ENCODE measurements around the gene REG1B. TPM values are rescaled to one million over a fixed set of nuclear protein-coding genes. Genes with fewer than 3 reads are reported as not detected.

REG1B gene
- total and polyA plus RNA-seq, 4 donors, result 0.56 to 4.0 (median 0.75) TPM; not detected in 1

DNA sequence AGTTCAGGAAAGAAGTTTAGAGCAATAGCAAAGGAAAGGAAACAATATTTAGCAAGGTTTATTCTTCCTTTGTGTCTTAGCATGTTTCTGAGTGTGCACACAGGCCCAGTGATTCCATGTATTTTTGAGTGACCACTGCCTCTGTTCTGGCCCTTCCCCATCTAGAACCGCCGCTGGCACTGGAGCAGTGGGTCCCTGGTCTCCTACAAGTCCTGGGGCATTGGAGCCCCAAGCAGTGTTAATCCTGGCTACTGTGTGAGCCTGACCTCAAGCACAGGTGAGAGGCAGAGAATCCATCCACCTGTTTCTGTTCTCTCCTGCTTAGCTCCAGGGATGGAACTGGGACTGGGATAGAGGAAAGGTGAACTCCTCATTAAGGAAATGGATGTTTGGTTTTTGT, 34.9 kb upstream of the REG1B start:
- TF ChIP-seq, protein P1, sequence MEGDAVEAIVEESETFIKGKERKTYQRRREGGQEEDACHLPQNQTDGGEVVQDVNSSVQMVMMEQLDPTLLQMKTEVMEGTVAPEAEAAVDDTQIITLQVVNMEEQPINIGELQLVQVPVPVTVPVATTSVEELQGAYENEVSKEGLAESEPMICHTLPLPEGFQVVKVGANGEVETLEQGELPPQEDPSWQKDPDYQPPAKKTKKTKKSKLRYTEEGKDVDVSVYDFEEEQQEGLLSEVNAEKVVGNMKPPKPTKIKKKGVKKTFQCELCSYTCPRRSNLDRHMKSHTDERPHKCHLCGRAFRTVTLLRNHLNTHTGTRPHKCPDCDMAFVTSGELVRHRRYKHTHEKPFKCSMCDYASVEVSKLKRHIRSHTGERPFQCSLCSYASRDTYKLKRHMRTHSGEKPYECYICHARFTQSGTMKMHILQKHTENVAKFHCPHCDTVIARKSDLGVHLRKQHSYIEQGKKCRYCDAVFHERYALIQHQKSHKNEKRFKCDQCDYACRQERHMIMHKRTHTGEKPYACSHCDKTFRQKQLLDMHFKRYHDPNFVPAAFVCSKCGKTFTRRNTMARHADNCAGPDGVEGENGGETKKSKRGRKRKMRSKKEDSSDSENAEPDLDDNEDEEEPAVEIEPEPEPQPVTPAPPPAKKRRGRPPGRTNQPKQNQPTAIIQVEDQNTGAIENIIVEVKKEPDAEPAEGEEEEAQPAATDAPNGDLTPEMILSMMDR (IDR thresholded peaks at IDR 0.05; ENCODE audit: control extremely low read depth, extremely low read depth), result no peak

GRCh38 chr2:79120194-79120713, 32.5 kb upstream of the REG1B start, which contains the start of gene REG1A:
Gene REG1A (plus strand): TSS chr2:79120488. CDS start chr2:79120862, 374 bp downstream.
- Histone ChIP-seq H3K27ac (ENCODE audit: low read depth in 1 of 2, low read length in 1 of 2) (no peak within 1 kb of the TSS), H3K9me3 (ENCODE audit: control insufficient read depth in 4 of 4, insufficient read depth in 3 of 4, low read length in 3 of 4) (peaks cover 0 to 2% (median 0%) of the 10 kb centered on the region in 4 donors), H3K4me3 (no peak within 1 kb of the TSS), H3K9ac (ENCODE audit: insufficient read depth in 1 of 2, low read length in 2 of 2) (no peak within 1 kb of the TSS), H3K4me1 (ENCODE audit: control insufficient read depth in 5 of 5, insufficient read depth in 5 of 5, low read length in 5 of 5) (no peaks in the 10 kb centered on the region), H3K27me3 (ENCODE audit: control insufficient read depth in 3 of 3, insufficient read depth in 3 of 3, low read length in 2 of 3) (no peaks in the 10 kb centered on the region), H3K36me3 (ENCODE audit: control insufficient read depth in 4 of 4, insufficient read depth in 4 of 4, low read length in 4 of 4) (no peaks in the 10 kb centered on the region)
- TF ChIP-seq, protein P1 (IDR thresholded peaks at IDR 0.05; ENCODE audit: control extremely low read depth, extremely low read depth), result no peak
- DNase-seq (no peak), ATAC-seq (ENCODE audit: insufficient read depth, low FRiP score) (no peak)
- 71 to 76% methylated on average over 6 of the region's 6 CpGs for WGBS, 2 donors

More for the DNA sequence above, 34.9 kb upstream of the REG1B start:
- ATAC-seq (ENCODE audit: insufficient read depth, low FRiP score) (no peak), DNase-seq (no peak)
- Histone ChIP-seq H3K9ac (ENCODE audit: insufficient read depth in 1 of 2, low read length in 2 of 2) (no peak overlapping the region), H3K4me1 (ENCODE audit: control insufficient read depth in 5 of 5, insufficient read depth in 5 of 5, low read length in 5 of 5) (no peaks in the 10 kb centered on the region), H3K27ac (ENCODE audit: low read depth in 1 of 2, low read length in 1 of 2) (no peak overlapping the region), H3K27me3 (ENCODE audit: control insufficient read depth in 3 of 3, insufficient read depth in 3 of 3, low read length in 2 of 3) (no peaks in the 10 kb centered on the region), H3K9me3 (ENCODE audit: control insufficient read depth in 4 of 4, insufficient read depth in 3 of 4, low read length in 3 of 4) (peaks cover 0 to 2% (median 0%) of the 10 kb centered on the region in 4 donors), H3K36me3 (ENCODE audit: control insufficient read depth in 4 of 4, insufficient read depth in 4 of 4, low read length in 4 of 4) (no peaks in the 10 kb centered on the region), H3K4me3 (no peak overlapping the region)
- 94 to 96% methylated on average over 2 of the region's 2 CpGs for WGBS, 2 donors

DNA sequence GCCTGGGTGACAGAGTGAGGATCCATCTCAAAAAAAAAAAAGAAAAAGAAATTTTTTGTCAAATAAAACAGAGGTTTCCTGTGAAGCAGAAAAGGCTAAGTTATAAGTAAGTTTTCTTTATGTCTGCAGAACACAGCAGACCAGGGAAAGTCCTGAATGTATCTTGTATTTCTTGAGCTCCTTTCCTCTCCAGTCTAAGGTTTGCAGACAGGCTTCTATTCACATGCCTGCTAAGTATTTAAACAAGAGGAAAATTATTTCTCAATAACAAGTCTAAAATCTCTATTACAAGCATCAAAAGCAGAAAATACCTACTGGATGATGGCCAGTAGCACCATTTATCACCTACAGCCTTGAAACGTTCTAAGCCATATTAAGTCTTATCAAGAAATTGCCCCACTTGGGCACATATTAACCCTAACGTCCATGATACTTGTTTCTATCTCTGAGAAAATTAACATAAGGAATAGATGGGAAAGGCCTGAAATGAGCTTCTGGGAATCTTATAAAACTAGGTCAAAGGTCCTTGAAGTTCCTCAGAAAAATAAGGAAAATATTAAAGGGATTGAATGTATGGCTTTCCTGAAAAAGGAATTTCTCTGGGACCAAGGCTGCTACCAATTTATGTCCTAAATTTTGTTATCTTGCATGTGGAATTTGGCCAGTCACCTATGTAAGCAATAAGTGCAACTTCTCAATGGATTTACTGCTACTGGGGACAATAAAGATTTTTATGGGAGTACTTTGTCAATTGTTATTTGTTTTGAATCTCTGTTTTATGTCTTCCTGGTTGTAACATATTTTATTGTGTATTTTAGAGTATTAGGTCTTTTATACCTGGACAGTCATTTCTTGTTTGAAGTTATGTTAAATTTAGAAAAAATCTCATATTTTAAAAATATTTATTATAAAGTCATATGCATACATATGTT, 29.5 kb upstream of the REG1B start:
- Histone ChIP-seq H3K27ac (ENCODE audit: low read depth in 1 of 2, low read length in 1 of 2) (no peak overlapping the region), H3K9ac (ENCODE audit: insufficient read depth in 1 of 2, low read length in 2 of 2) (no peak overlapping the region), H3K36me3 (ENCODE audit: control insufficient read depth in 4 of 4, insufficient read depth in 4 of 4, low read length in 4 of 4) (no peaks in the 10 kb centered on the region), H3K4me1 (ENCODE audit: control insufficient read depth in 5 of 5, insufficient read depth in 5 of 5, low read length in 5 of 5) (no peaks in the 10 kb centered on the region), H3K27me3 (ENCODE audit: control insufficient read depth in 3 of 3, insufficient read depth in 3 of 3, low read length in 2 of 3) (no peaks in the 10 kb centered on the region), H3K4me3 (no peak overlapping the region), H3K9me3 (ENCODE audit: control insufficient read depth in 4 of 4, insufficient read depth in 3 of 4, low read length in 3 of 4) (peaks cover 0 to 4% (median 0%) of the 10 kb centered on the region in 4 donors)
- WGBS, 2 donors, result 54 to 73% methylated on average over 2 of the region's 2 CpGs
- no peak for ATAC-seq (ENCODE audit: insufficient read depth, low FRiP score)
- no peak for DNase-seq
- TF ChIP-seq, protein P1 (IDR thresholded peaks at IDR 0.05; ENCODE audit: control extremely low read depth, extremely low read depth), result no peak
